CD4-positive, alpha-beta T cell treated with Interleukin-10 for 1 hour (primary cell): ENCODE measurements around the gene NCCRP1.
A peak's percentile ranks its signal among the peaks of the same experiment; 100 is the strongest.

Experiments used
- DNase-seq: peaks from one replicate; pipeline ENCODE4 v3.0.0-alpha.2; 2020

Gene NCCRP1

GRCh38 chr19:39181500-39182173 is 15.1 kb upstream of the NCCRP1 start:
- no peak for DNase-seq

- no peak for DNase-seq
These were observed 14.6 kb upstream of the NCCRP1 start for GRCh38 chr19:39182174-39182505.

DNA sequence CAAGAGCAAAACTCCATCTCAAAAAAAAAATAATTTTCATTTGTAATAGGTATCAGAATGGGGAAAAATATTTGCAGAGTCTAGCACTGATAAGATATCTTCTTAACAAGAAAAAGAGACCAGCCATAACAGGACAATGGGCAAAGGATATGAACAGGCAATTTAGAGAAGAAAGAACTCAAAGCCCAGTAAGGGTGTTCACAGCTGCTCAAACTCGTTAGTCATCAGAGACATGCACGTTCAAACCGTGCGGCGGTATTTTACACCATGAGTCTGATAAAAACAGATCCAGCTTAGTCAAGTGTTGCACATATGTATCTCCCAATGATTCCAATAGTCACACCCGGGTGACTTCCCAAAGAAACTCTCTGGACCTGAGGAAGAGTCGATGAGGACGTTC is 13.7 kb upstream of the NCCRP1 start:
- DNase-seq, result no peak

DNA sequence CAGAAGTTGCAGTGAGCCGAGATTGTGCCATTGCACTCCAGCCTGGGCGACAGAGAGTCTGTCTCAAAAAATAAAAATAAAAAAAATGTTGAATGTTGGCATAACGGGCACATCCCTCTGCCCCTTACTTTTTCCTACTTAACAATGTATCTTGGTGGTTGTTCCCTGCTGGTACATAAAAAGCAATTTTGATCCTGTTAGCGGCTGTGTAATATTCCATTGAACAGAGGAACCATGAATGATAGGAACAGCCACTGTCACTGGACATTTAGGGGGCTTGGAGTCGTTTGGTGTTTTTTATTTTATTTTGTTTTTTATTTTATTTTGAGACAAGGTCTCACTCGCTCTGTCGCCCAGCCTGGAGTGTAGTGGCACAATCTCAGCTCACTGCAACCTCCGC is 10.4 kb upstream of the NCCRP1 start:
- DNase-seq, result no peak

DNA sequence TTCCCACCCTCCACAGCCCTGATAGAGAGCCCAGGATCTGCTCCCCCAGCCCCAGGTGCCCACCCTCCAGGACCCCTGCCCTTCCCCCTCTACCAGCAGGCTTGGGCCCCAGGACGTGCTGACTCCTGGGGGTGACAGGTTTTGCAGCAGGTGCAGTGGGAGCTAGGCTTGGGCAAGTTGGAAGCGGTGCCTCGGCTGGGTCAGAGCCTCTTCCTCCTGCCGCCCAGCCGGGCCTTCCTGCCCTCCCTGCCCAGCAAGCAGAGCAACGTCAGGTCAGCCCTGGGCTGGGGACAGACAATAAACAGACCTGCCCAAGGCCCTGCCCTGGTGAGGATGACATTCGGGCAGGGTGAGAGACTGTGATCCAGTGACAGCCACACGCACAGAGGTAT is 9.2 kb upstream of the NCCRP1 start:
- no peak for DNase-seq

DNA sequence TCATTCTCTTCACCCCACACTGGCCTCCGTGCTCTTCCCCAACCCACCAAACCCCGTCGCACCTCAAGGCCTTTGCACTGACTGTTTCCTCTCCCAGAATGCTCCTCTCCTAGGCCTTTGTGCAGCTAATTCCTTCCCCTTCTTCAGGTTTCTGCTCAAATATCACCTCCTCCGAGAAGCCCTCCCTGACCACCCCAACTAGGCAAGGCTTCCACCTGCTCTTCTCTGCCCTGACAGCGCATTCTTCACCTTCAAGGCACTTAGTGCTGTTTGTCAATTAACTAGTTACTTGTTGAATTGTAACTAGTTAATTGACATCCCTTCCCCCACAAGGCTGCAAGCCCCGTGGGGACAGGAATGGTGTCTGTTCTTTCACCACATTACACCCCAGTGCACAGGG is 7.8 kb upstream of the NCCRP1 start:
- no peak for DNase-seq

DNA sequence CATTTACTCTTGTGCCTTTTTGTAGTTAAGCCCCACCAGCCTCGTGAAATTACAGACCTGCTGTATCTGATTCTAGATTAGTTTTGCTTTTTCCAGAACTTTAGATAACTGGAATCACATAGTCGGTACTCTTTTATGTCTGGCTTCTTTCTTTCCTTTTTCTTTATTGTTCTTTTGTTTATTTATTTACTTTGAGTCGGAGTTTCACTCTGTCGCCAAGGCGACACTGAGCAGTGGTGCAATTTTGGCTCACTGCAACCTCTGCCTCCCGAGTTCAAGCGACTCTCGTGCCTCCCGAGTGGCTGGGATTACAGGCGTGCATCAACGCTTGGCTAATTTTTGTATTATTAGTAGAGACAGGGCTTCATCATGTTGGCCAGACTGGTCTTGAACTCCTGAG is 6.0 kb upstream of the NCCRP1 start:
- no peak for DNase-seq

DNA sequence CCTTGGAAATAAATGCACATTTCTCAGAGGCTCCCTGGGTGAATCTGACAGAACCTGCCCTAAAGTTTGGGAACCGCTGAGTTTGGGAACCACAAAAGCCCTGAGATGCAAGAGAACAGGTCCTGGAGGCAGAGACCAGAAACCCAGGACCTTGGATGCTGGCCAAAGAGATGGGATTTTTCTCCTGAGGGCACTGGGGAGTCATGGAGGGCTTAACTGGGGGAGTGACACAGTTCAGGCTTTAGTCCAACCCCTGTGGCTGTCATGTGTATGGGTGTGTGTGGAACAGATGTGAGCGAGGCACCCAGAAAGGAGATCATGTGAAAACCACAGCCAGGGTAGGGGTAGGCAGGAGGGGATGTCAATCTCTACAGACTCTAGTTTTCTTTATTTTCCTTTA is 3.9 kb upstream of the NCCRP1 start:
- no peak for DNase-seq

DNA sequence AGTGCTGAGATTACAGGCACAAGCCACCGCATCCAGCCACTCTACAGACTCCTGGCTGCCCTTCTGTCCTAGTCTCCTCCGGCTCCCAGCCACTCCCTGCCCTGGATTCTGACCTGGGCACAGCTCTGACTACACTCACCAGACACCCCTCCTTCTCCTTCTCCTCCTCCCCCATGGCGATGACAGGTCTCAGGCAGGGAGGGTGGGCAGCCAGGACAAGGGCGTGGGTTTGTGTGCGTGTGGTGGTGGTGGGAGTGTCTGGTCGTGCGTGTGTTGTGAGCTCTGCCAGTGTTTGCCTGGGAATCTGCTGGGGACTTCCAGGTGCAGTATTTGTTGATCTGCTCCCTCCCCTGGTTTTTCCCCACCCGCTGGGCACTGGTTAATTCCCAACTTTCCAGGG is 3.0 kb upstream of the NCCRP1 start:
- DNase-seq, result no peak

DNA sequence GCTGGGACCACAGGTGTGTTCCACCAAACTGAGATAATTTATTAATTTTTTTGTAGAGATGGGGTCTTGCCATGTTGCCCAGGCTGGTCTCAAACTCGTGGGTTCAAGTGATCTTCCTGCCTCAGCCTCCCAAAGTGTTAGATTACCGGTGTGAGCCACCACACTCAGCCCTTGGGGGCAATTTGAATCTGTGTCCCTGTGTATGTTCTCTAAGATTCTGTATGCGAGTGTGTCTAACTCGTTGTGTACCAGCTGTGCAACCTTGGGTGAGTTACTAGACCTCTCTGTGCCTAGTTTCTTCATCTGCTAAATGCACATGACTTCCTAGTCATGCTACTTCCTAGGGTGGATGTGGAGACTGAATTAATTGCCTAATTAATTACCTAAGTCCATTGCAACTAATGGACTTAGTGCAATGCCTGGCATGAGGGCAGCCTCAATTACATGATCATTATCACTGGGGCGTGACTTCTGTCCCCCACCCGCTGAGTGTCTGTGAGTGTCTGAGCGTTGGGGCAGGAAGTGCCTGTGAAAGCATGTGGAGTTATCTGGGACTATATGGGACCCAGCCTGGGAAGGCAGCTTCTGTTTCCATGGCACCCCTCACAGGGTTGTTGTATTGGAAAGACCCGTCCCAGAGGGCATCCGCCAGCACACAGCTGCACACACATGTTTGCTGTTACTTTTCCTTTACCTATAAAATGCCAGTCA is 1.8 kb upstream of the NCCRP1 start:
- no peak for DNase-seq

- DNase-seq, result peak; percentile 18
These were observed 1.0 kb upstream of the NCCRP1 start for GRCh38 chr19:39195755-39196154.

DNA sequence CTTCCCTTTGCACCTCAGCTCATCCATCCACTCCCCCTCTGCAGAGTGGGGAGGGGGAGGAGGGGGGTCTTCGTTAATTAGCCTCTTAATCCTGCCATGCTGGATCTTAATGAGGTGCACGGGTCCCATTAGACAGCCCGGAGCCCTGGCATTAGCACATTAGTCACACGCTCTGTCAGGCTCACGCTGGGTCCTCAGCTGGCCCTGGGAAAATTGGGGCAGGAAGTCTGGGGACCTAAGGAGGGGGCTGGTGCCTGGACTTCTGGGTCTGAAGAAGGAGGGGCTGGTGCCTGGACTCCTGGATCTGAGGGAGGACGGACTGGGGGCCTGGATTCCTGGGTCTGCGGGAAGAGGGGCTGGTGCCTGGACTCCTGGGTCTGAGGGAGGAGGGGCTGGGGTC is 444 bp upstream of the NCCRP1 start:
- DNase-seq, result no peak

- no peak for DNase-seq
These were observed 1.0 kb downstream of the NCCRP1 start for GRCh38 chr19:39197808-39198207.

GRCh38 chr19:39199025-39199424 is 2.3 kb downstream of the NCCRP1 start:
- DNase-seq, result no peak

DNA sequence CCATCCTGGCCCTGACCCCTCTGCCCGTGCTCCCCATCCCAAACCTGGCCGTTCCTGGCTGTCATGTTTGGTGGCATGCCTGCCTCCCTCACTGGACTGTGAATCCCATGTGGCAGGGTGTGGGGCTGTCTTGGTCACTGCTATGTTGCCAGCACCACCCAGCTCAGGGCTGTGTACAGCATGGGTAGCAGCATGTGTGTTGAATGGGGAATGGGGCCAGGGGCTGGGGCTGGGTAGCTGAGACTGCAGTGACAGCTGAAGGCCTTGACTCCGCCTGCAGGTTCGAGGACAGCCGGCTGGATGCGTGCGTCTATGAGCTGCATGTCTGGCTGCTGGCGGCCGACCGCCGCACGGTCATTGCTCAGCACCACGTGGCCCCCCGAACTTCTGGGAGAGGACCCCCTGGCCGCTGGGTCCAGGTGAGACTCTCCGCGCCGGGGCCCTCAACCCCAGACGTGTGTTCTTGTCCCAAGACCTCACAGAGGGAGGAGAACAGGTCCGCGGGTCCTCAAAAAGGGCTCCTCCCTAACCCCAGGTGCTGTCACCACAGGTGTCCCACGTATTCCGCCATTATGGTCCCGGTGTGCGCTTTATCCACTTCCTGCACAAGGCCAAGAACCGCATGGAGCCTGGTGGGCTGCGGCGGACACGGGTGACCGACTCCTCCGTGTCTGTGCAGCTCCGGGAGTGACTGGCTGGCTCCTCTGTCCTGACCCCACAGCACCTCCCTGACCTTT is 3.5 kb downstream of the NCCRP1 start:
- no peak for DNase-seq

DNA sequence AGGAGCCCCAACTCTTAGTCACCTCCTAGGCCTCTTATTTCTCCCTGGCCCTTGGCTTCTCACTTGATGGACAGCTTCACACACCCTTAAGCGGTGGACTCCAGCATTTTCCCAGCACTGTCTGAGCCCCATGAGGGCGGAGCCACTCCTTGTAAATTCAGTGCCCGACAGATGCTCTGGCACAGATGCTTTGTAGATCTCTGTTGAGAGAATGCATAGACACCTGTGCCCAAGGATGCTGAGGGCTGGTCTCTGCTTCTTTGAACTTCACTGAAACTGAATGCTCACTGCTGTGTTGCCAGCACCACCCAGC is 4.0 kb downstream of the NCCRP1 start:
- no peak for DNase-seq

DNA sequence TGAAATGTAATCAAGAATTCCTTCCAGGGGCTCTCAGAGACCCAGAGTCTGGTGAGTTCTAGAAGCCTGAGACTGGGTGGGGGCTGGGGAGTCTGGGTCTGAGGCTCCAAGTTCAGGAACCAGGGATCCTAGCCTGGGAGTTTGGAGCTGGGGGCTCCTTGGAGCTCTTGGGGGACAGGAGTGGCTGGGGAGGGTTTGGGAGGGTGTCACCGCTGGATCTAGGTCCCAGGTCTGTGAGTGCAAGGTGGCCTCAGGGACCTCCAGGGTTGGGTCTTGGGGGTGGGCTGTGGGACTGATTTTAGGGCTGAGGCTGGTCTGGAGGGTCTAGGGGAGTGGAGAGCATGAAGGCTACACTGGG is 6.2 kb downstream of the NCCRP1 start:
- DNase-seq, result no peak

- no peak for DNase-seq
These were observed 6.9 kb downstream of the NCCRP1 start, which contains the start of gene SYCN for GRCh38 chr19:39203372-39204341. TSS of gene SYCN (minus strand) at chr19:39204263. CDS start at chr19:39204254, 9 bp downstream.

DNA sequence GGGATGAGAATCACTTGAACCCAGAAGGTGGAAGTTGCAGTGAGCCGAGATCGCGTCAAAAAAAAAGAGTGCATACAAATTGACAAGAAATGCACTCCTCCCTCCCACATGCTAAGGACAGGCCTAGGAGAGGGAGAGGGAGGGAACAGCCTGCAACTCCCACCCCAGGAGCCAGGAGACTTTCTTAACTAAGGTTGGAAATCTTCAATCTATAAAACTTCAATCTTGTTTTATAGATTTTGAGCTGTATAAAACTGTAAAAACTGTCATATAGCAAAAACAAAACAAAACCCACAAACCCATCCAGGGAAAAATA is 8.6 kb downstream of the NCCRP1 start:
- no peak for DNase-seq

DNA sequence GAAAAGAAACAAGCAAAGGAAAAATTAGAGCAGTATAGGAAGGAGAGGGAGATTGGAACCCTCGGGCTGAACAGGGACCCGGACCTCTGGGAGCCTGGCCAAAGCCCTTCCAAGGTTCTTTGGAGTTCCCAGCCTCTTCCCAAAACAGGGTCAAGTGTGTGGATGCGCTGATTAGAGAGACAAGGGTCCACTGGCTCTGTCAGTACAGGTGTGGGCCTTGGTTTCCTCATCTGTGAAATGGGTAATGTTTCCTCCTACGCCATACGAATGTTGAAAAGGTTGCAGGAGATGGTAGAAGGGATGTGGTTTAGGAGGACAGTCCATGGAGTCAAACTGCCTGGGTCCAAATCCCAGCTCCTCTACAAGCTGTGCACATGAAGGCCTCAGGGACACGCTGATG is 9.4 kb downstream of the NCCRP1 start:
- no peak for DNase-seq

DNA sequence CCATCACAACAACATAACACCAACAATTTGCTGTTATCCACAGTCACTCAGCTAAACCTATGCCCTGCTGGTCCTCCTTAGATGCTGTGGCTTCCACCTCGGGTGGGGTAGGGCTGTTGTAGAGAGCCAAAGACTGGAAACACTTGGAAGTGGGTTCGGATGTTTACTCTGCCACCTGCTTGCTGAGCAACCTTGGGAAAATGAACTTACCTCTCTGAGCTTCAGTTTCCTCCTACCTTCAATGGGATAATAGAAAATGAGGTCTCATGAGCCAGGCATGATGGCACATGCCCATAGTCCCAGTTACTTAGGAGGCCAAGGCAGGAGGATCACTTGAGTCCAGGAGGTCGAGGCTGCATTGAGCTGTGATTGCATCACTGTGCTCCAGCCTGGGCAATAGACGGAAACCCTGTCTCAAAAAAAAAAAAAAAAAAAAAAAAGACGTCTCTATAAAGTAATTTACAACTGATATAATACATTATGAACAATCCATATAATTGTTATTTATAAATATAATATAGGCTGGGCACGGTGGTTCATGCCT is 10.6 kb downstream of the NCCRP1 start:
- DNase-seq, result no peak

DNA sequence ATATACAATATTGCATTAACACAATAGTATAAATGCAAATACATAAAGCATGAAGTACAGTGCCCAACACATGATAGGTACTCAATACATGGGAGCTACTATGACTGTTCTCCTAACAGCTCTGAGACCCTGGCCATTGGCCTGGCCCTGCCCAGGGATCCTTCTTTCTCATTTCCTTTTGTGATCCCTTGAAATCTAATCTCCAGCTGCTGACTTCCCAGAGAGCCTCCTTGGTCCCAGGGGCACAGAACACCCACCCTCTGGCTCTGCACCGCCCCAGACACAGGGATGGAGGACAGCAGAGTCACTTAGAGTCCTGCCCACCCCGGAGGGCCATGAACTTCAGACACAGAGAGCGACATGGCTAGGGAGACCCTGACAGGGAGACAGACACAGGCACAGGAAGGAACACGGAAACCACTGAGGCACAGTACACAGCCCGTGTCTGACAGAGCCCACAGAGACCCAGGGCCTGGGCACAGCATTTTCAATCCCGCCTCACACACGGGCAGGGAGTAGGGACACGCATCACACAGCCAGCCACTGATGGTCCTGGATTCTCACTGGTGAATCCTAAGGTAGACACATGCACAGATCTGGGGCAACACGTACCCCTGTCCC is 11.5 kb downstream of the NCCRP1 start:
- no peak for DNase-seq

DNA sequence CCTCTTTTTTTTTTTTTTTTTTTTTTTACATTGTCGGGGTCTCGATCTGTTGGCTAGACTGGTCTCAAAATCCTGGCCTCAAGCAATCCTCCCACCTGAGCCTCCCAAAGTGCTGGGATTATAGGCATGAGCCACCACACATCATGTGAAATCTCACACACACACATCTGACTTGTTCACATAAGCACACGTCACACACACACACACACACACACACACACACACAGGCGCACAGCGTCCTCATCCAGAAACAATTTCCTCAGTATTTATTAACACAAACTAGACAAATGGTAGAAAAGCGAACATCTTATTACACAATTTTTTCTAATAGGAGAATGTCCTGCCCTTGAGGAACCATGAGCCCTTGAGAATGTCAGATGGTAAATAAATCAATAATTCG is 12.4 kb downstream of the NCCRP1 start:
- DNase-seq, result no peak
